NCI-H2227 treated with DMSO at 0.1 percent for 48 hours (cell line): ENCODE results near the gene DCX.

Source experiments
- DNase-seq: peaks from one replicate; lab custom pipeline; 2025; lab: John Stamatoyannopoulos, UW

The DCX gene

GRCh38 chrX:111309083-111309482 is 102.9 kb downstream of the DCX start:
- no peak for DNase-seq

DNA sequence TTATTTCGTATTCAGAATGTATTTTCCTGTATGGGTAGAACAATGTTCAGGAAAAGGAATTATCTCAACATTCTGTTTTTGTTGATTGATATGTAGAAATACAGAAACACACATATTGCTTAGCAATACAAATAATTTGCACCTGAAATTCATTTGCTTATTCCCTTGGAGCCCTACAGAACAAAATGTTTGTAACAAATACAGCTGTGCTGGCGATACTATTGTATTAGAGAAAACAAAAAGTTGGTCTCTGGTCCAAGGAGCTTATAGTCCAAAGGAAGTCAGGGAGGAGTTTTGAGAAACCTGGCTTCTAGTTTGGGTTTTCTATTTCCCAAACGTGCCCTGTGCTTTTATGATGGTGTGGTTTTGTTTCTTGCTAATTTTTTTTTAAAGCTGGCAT is 104.0 kb downstream of the DCX start:
- DNase-seq = no peak

DNA sequence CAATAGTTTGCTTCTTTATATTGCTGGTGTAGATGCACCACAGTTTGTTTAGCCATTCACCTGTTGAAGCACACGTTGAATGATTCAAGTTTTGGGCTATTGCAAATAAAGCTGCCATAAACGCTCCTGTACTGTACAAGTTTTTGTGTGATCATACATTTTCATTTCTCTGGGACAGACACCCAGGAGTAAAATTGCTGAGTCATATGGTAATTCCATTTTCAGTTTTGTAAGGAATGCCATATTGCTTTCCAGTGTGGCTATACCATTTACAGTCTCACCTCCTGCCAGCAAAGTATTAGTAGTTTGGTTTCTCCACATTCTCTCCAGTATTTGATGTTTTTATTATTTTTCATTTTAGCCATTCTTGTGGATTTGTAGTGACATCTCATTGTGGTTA is 109.7 kb downstream of the DCX start:
- DNase-seq = no peak

DNA sequence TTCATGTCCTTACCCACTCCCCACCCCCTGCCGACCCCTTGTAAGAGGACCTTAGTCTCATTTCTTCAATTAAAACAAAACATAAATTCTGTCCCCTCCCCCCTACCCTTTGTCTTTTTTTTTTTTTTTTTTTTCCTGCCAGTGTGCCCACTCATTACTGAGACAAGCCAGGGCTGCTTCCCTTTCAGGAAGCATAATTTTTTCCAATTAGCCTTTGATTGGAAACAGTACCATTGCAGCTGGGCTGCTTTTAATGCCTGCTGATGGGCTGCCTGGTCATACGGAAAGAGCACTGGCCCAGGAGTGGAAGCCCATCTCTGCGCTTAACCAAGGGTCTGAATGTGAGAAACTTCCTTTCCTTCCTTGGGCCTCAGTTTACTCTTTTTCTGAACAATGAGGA is 123.2 kb downstream of the DCX start:
- DNase-seq = no peak

DNA sequence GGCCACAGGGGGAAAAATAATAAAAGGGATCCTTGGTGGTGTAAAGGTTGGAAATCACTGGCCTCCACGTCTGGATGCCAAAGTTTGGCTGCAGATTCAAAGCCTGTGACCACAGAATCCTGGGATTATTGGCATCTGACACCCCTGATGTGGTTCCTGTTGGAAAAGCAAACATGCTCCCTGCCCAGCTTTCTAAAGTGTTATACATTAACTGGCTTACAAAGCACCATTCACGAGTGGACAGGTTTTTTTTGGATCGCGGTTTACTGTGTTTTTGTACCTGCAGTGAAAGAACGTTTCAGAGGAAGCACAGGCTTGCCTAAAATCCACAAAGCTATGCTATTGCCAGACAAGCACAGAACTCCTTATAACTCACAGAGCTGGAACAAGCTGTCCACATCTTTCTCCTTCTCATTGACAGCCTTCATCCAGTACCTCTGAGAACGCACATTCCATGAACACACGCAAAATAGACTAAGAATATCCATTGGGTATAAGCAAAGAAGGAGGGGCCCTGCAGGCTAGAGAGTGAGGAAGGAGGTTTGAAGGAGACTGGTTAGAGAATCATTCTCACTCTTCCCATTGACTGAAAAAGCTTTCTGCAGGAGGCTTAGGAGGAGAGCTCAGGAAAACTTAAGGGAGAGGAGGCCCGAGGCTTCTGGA is 127.2 kb downstream of the DCX start:
- no peak for DNase-seq

GRCh38 chrX:111283446-111283845 is 128.5 kb downstream of the DCX start:
- DNase-seq = no peak

DNA sequence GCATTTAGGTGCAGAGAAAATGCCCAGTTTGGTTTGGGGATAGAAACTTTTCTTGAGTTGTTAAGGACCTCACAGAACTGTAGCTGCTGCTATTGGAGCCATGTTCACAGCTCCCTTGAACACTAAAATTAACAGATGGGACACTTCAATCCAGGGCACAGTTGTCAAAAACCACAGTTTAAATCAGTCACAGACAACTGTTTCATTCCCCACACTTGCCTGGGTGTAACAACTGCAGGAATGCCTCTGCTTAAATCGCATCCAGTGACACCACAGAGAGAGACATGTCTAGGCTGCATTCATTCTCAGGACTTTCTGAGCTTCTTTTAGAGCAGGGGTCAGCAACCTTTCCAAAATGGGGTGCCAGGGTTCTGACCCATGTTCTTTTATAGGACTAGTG is 129.0 kb downstream of the DCX start:
- no peak for DNase-seq

- DNase-seq = no peak
Measured at GRCh38 chrX:111282139-111282538, 129.9 kb downstream of the DCX start.

DNA sequence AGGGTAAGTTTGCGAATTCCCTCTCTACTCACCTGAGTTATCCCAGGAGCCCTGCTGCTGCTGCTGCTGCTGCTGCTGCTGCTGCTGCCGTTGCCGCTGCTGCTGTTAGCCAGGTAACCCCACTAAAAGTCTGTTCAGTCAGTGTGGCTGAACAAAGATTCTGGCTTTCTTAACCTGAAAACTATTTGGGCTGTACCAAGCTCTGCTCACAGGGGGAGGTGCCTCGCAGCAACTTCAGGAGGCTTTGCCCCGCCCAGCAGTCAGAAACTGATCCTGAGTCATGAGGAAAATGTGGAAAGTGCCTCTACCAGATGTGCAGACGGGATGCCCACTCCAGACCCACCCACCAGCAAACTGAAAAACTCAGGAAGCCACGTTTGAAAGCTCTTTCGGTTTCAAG is 141.7 kb downstream of the DCX start, which contains the start of gene CAPN6:
Gene CAPN6, minus strand, starts transcription at position 145 of the 400 bp plus-strand sequence. CDS start 6,547 bp downstream, outside the sequence.
- DNase-seq = no peak

- DNase-seq = no peak
Measured at GRCh38 chrX:111268506-111268905, 143.5 kb downstream of the DCX start.

DNA sequence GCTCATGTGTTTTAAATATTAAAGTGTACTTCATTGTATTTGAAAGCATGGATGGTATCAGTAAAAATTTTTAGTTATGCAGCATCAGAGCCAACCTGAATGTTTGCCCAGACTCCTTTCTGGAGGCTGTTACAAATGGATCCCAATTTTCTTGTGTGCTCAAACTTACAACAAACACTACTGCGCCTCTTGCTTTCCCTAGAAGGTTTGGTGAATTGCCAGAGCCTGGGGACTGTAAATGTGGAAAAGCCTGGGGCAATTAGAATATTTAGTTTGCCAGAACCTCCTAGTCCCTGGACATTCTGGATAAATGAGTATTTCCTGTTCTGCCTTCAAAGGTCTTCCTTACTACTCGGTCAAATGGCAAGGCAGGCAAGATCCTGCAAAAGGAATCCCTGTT is 146.5 kb downstream of the DCX start:
- DNase-seq = no peak

- DNase-seq = no peak
Measured at GRCh38 chrX:111264385-111264784, 147.6 kb downstream of the DCX start.

GRCh38 chrX:111262086-111262485 is 149.9 kb downstream of the DCX start:
- no peak for DNase-seq

DNA sequence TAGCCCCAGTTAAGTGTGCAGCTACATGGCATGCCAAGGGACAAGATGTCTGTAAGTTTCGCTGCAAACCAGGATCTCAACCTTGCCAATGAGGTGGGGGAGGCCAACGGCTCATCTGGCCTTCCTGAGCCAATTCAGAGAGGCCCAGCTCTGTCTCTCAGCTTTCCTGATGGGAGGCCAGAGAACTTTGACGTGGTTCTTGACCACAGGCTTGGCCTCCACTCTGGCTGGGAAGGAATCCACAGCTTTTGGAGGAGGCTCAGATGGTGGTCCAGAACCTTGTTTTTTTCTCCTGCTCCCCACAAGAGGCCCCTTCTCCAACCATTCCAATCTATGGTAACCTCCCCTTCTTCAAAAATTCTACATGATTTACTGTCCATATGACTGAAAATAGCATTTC is 151.5 kb downstream of the DCX start:
- no peak for DNase-seq

- DNase-seq = no peak
Measured at GRCh38 chrX:111259559-111259958, 152.4 kb downstream of the DCX start.

GRCh38 chrX:111257733-111258132 is 154.3 kb downstream of the DCX start:
- no peak for DNase-seq

- no peak for DNase-seq
Measured at GRCh38 chrX:111254896-111255693, 156.9 kb downstream of the DCX start.

DNA sequence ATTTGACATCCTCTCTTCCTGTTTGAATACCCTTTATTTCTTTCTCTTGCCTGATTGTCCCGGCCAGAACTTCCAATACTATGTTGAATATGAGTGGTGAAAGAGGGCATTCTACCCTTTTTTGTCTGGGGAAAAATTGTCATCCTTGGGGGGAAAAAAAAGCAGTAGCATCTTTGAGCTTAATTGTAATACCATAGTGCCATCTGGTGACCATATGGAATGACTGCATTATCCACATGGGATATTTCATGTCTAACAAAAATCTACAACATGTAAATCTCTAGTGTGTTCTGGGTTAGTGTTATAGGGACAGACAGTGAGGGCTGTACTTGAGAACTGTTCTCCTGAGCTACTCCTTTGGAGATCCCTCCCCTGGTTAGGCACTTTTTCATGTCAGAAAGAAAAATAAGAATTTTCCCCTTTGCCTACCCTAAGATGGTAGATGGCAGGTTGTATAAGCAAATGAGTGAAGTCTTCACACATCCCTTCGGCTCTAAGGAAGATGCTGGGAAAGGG is 167.7 kb downstream of the DCX start:
- peak; percentile 31 for DNase-seq
